Ovary (tissue), 10 donors: ENCODE data around the gene UQCRC1. TPM values are rescaled to one million over a fixed set of nuclear protein-coding genes. Genes with fewer than 3 reads are reported as not detected.

ENCODE experiments used
- DNase-seq, 5 donors: peaks; one replicate each; pipeline ENCODE4 v3.0.0-alpha.2; 2019 to 2020
- H3K27ac ChIP-seq, 2 donors: fragments of 200-600 bp; one replicate each; pipeline versions ENCODE4 v1.5.1 to v1.8.0; 2019 to 2022
- H3K27me3 ChIP-seq: fragments of 200-600 bp; one replicate; pipeline ENCODE4 v1.8.0; 2022
- H3K36me3 ChIP-seq: fragments of 200-600 bp; sonication (generic); one replicate; pipeline ENCODE4 v1.5.1; 2019
- H3K4me1 ChIP-seq: one replicate; pipeline ENCODE4 v1.8.1; 2013; ENCODE audit warnings: mild to moderate bottlenecking, moderate library complexity; ENCODE audit not compliant: insufficient read depth
- H3K4me3 ChIP-seq: fragments of 200-600 bp; sonication (generic); one replicate; pipeline ENCODE4 v1.5.1; 2017
- H3K9me3 ChIP-seq, 2 donors: fragments of 200-600 bp in 1 of 2; sonication (generic) in 1 of 2; one replicate each; pipeline versions ENCODE4 v1.5.1 to v1.8.1; 2013 to 2019; ENCODE audit warnings: mild to moderate bottlenecking in 1 of 2, moderate library complexity in 1 of 2
- EP300 ChIP-seq: sonication (generic); formaldehyde crosslinking; IDR thresholded peaks from one replicate; pipeline ENCODE4 v1.6.1; 2017; ENCODE audit warnings: antibody characterized with exemption
- POLR2A ChIP-seq: fragments of 450-650 bp; IDR thresholded peaks from one replicate; pipeline ENCODE4 v1.6.1; 2017; ENCODE audit warnings: antibody characterized with exemption, mild to moderate bottlenecking, moderate library complexity
- WGBS, 3 donors: extraction: QIAGEN DNeasy Blood & Tissue Kit in 1 of 3; methylation state at CpG; one replicate each; pipeline versions ENCODE4 v1.1.5 to v1.1.7; 2013 to 2017; 5-methylcytosine and 5-hydroxymethylcytosine counted together
- intact Hi-C, 4 donors: fragments of 100-400 bp; cut with DNase I; formaldehyde crosslinking; loops; one replicate each; pipeline versions ENCODE4 v1.11.0 to v1.15.1; 2022 to 2023
- long read RNA-seq, 3 donors: library from polyadenylated mRNA in 2 of 3; unstranded in 2 of 3; transcript quantifications; one replicate each; pipeline ENCODE4 v2.0.0 and lab custom pipeline, GENCODE V29; 2021 to 2026
- polyA plus RNA-seq, 2 donors: library from polyadenylated mRNA; stranded (reverse); fragments of 200-250 nt in 1 of 2; fragments of 350-450 nt in 1 of 2; fragmentation: Illumina TruSeq in 1 of 2; extraction: RNeasy Lipid Tissue Mini Kit (QIAGEN cat#74804) in 1 of 2; gene quantifications; one replicate each; pipeline ENCODE4 v1.2.3, GENCODE V29; 2013 to 2014
- total RNA-seq, 7 donors: library from RNA; depleted of rRNA in 2 of 7; stranded (reverse); fragments of >200 nt in 2 of 7; fragmentation: NEBNext Ultra II Directional in 3 of 7; extraction: Animal tissue kit (Norgen Biotek cat#: 25700) in 3 of 7; gene quantifications; one replicate each; pipeline versions ENCODE4 v1.1.0 to v1.2.4, GENCODE V29; 2016 to 2023
- TF ChIP-seq, protein P1 (sequence below), 3 donors: fragments of 450-650 bp in 2 of 3; fragments of 200-600 bp in 1 of 3; IDR thresholded peaks; one replicate each; pipeline versions ENCODE4 v1.5.1 to v1.8.0; 2016 to 2022; ENCODE audit warnings: antibody characterized with exemption in 3 of 3, mild to moderate bottlenecking in 1 of 3
- donor health status: DM: no; HTN: no; CAD: no; lungs with moderate emphysema.
- donor health status: DM: no; HTN: no; CAD: no.
- donor health status: Bipolar disorder and iron deficiency.
- donor health status: DM: yes; HTN: yes; CAD: no.
- donor health status: DM: no; HTN: no; CAD: no.
- donor health status: DM: yes; HTN: yes; CAD: no.

The UQCRC1 gene
- 100 to 1,000 TPM; 102 to 153 (median 113) TPM for total RNA-seq
- polyA plus RNA-seq: 100 to 1,000 TPM; 118 to 141 TPM
- long read RNA-seq, donor 1, transcript UQCRC1-201 (13 exons, 1,985 nt): major isoform, 1,479 of 1,702 reads
- long read RNA-seq, donor 1, partial matches to known transcripts: 98 of 1,702 reads
- long read RNA-seq, donor 1, other reads (novel, unspliced or antisense): 120 of 1,702 reads
- long read RNA-seq, donor 2, transcript UQCRC1-201 (13 exons, 1,985 nt): major isoform, 103 of 127 reads
- long read RNA-seq, donor 2, partial matches to known transcripts: 22 of 127 reads
- long read RNA-seq, donor 2, other reads (novel, unspliced or antisense): 0 of 127 reads
- long read RNA-seq, donor 3, transcript UQCRC1-201 (13 exons, 1,985 nt): major isoform, 266 of 343 reads
- long read RNA-seq, donor 3, partial matches to known transcripts: 46 of 343 reads
- long read RNA-seq, donor 3, other reads (novel, unspliced or antisense): 31 of 343 reads

GRCh38 chr3:48609088-48610005 lies at the start of gene UQCRC1:
TSS of gene UQCRC1 (minus strand) at chr3:48609646. CDS start at chr3:48609620, 26 bp downstream.
- TF ChIP-seq EP300: no peak
- peak; percentile 84 for TF ChIP-seq POLR2A
- TF ChIP-seq, protein P1, sequence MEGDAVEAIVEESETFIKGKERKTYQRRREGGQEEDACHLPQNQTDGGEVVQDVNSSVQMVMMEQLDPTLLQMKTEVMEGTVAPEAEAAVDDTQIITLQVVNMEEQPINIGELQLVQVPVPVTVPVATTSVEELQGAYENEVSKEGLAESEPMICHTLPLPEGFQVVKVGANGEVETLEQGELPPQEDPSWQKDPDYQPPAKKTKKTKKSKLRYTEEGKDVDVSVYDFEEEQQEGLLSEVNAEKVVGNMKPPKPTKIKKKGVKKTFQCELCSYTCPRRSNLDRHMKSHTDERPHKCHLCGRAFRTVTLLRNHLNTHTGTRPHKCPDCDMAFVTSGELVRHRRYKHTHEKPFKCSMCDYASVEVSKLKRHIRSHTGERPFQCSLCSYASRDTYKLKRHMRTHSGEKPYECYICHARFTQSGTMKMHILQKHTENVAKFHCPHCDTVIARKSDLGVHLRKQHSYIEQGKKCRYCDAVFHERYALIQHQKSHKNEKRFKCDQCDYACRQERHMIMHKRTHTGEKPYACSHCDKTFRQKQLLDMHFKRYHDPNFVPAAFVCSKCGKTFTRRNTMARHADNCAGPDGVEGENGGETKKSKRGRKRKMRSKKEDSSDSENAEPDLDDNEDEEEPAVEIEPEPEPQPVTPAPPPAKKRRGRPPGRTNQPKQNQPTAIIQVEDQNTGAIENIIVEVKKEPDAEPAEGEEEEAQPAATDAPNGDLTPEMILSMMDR (IDR thresholded peaks at IDR 0.05): peak; percentile 72 to 95 (median 94)
- H3K4me3 ChIP-seq: peak within 1 kb of the TSS; percentile 70
- DNase-seq: peak; percentile 90 to 96 (median 93)
- H3K27ac ChIP-seq: peak within 1 kb of the TSS; percentile 74
- WGBS, 3 donors: 2 to 3% (median 2%) methylated on average over 79 to 86 of the region's 86 CpGs
- H3K36me3 ChIP-seq: no peaks in the 10 kb centered on the region
- H3K9me3 ChIP-seq: no peaks in the 10 kb centered on the region
- peaks cover 5% of the 10 kb centered on the region for H3K4me1 ChIP-seq
- H3K27me3 ChIP-seq: no peaks in the 10 kb centered on the region
- intact Hi-C loops: loop anchor here in 1 of 4 donors (5.0 to 10.0 kb wide), 2 partner anchors 52 to 1945 kb away; partner anchors contain the start of gene PFKFB4

- DNase-seq: no peak
- peak overlapping the region; percentile 53 for H3K4me3 ChIP-seq
- H3K27me3 ChIP-seq: no peaks in the 10 kb centered on the region
- H3K4me1 ChIP-seq: peaks cover 8% of the 10 kb centered on the region
- 48 to 66% (median 57%) methylated on average over 37 to 45 of the region's 45 CpGs for WGBS, 3 donors
- intact Hi-C loops: no loop called here
- no peaks in the 10 kb centered on the region for H3K9me3 ChIP-seq
- H3K27ac ChIP-seq: peak overlapping the region in 1 of 2 donors; percentile 15
- no peak for TF ChIP-seq POLR2A
- TF ChIP-seq, protein P1 (IDR thresholded peaks at IDR 0.05): no peak
- TF ChIP-seq EP300: no peak
- no peaks in the 10 kb centered on the region for H3K36me3 ChIP-seq
Measured at GRCh38 chr3:48656841-48657281, 47.4 kb upstream of the UQCRC1 start.

- H3K9me3 ChIP-seq: no peaks in the 10 kb centered on the region
- peak overlapping the region in 1 of 2 donors; percentile 15 for H3K27ac ChIP-seq
- H3K4me3 ChIP-seq: peak overlapping the region; percentile 53
- intact Hi-C loops: no loop called here
- peak; percentile 80 to 90 (median 89) for DNase-seq
- TF ChIP-seq EP300 (no peak), POLR2A (no peak)
- TF ChIP-seq, protein P1 (IDR thresholded peaks at IDR 0.05): peak; percentile 63 to 90 (median 71)
- WGBS, 3 donors: 1 to 6% (median 3%) methylated on average over 68 to 94 of the region's 94 CpGs
- H3K27me3 ChIP-seq: no peaks in the 10 kb centered on the region
- H3K36me3 ChIP-seq: no peaks in the 10 kb centered on the region
- H3K4me1 ChIP-seq: peaks cover 8% of the 10 kb centered on the region
Measured at GRCh38 chr3:48656061-48656840, 46.8 kb upstream of the UQCRC1 start.
